Breast epithelium (tissue), 3 donors: ENCODE measurements around the gene IFI30.

ENCODE experiments used
- CTCF ChIP-seq, 3 donors: fragments of 450-650 bp; IDR thresholded peaks; one replicate each; pipeline ENCODE4 v1.5.1; 2016 to 2017; ENCODE audit warnings: antibody characterized with exemption in 3 of 3, mild to moderate bottlenecking in 3 of 3, moderate library complexity in 3 of 3
- POLR2A ChIP-seq: fragments of 450-650 bp; IDR thresholded peaks from one replicate; pipeline ENCODE4 v1.6.1; 2016; ENCODE audit warnings: antibody characterized with exemption, mild to moderate bottlenecking, moderate library complexity

DNA sequence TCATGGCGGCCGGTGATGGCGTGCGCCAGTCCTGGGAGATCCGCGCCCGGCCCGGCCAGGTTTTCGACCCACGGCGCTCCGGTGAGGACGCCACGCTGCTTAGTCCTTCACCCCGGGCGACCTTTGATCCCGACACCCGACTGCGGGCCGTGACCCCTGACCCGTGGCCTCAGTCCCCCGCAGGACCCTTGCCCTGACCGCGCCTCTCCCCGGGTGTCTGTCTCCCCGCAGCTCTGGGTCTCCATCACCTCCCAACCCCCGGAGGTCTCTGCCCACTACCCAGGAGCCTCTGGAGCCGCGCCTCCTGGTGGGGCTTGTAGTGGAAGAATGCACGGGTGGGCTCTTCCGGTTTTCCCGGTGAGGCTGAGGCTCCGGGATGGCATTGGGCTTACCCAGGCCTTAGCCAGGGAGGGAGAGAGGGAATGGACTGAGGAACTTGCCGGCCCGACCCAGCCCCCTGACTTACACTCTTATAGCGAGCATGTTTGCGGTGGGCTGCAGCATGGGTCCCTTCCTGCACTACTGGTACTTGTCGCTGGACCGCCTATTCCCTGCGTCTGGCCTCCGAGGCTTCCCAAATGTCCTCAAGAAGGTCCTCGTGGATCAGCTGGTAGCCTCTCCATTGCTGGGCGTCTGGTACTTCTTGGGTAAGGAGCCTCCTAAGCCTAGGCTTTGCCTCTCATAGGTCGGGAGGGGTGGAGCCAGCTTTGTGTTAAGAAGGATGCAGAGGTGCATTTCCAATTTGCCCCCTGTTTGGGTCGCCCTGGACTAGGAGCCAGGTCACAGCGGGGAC, 20.0 kb downstream of the IFI30 start:
- no peak for TF ChIP-seq CTCF (IDR thresholded peaks at IDR 0.05)
- no peak for TF ChIP-seq POLR2A
